ENCODE data around the gene B3GALT6.

GRCh38 chr1:1213345-1214265 is 18.4 kb upstream of the B3GALT6 start, which contains the start of gene TNFRSF4:
- TF ChIP-seq POU2F2 (IDR thresholded peaks at IDR 0.05; ENCODE audit: low read depth, low read length) = no peak
- no peak for TF ChIP-seq POLR2A (IDR thresholded peaks at IDR 0.05; ENCODE audit: low read depth, low read length)
- TF ChIP-seq POLR2AphosphoS5 (IDR thresholded peaks at IDR 0.05; ENCODE audit: low read depth, low read length) = no peak
- TF ChIP-seq TAF1 (IDR thresholded peaks at IDR 0.05; ENCODE audit: low read depth, low read length) = no peak

Data from GM12891 (cell line).